IMR-90 (cell line): ENCODE measurements around the gene AKAP7. TPM values are rescaled to one million over a fixed set of nuclear protein-coding genes. Genes with fewer than 3 reads are reported as not detected.

Source experiments
- ATAC-seq: fragments of 200-7000 bp; cut with Tn5 transposase; 2 replicates; pipeline ENCODE4 v1.9.1; 2020; ENCODE audit warnings: low read depth, mild to moderate bottlenecking, moderate library complexity
- BruUV-seq: library from RNA; stranded (reverse); fragments of 400-500 nt; replicated peaks from 2 replicates; lab custom pipeline; 2021; lab: Mats Ljungman, UMichigan
- CTCF ChIA-PET: fragments of 300-600 bp; formaldehyde crosslinking; extraction: SDS; loops from one replicate; lab custom pipeline; 2021; ENCODE audit warnings: antibody characterized with exemption; lab: Yijun Ruan, JAX
- POLR2A ChIA-PET: fragments of 300-600 bp; sonication (Branson Sonifier 250); formaldehyde crosslinking; loops from one replicate; lab custom pipeline; 2022; ENCODE audit warnings: antibody characterized with exemption; ENCODE audit not compliant: unreplicated experiment; lab: Charles Lee
- DNase-seq: peaks from one replicate; pipeline ENCODE4 v3.0.0; 2013
- H2AFZ ChIP-seq: replicated peaks from 2 replicates; pipeline ENCODE3; 2013; ENCODE audit warnings: low read length, mild to moderate bottlenecking; ENCODE audit not compliant: poor library complexity
- H2AK5ac ChIP-seq: 2 replicates; pipeline ENCODE4 v1.6.1; 2013; ENCODE audit warnings: low read depth, low read length, inconsistent platforms
- H2AK9ac ChIP-seq: replicated peaks from 2 replicates; pipeline ENCODE3; 2013; ENCODE audit warnings: mild to moderate bottlenecking, low read depth, low read length, moderate library complexity; ENCODE audit not compliant: poor library complexity
- H2BK120ac ChIP-seq: 2 replicates; pipeline ENCODE4 v1.6.1; 2013; ENCODE audit warnings: low read depth, low read length, inconsistent platforms
- H2BK15ac ChIP-seq: 3 replicates; pipeline ENCODE4 v1.6.1; 2013; ENCODE audit warnings: low read depth, low read length, inconsistent platforms
- H2BK20ac ChIP-seq: 2 replicates; pipeline ENCODE4 v1.6.1; 2013; ENCODE audit warnings: low read depth, mild to moderate bottlenecking, inconsistent platforms, low read length, moderate library complexity
- H2BK5ac ChIP-seq: 2 replicates; pipeline ENCODE4 v1.6.1; 2013; ENCODE audit warnings: mild to moderate bottlenecking, low read depth, low read length, inconsistent platforms; ENCODE audit not compliant: poor library complexity, severe bottlenecking
- H3K14ac ChIP-seq: replicated peaks from 2 replicates; pipeline ENCODE4 v1.6.1; 2013; ENCODE audit warnings: low read depth, low read length, inconsistent platforms
- H3K18ac ChIP-seq: 2 replicates; pipeline ENCODE4 v1.6.1; 2013; ENCODE audit warnings: low read depth, low read length, control low read depth
- H3K23ac ChIP-seq: 2 replicates; pipeline ENCODE4 v1.6.1; 2013; ENCODE audit warnings: low read depth, low read length, inconsistent platforms
- H3K27ac ChIP-seq: 2 replicates; pipeline ENCODE4 v1.5.1; 2013; ENCODE audit warnings: mild to moderate bottlenecking, control low read depth, low read length; ENCODE audit not compliant: insufficient read depth
- H3K27me3 ChIP-seq: 2 replicates; pipeline ENCODE4 v1.6.1; 2013; ENCODE audit warnings: low read length; ENCODE audit not compliant: control insufficient read depth, insufficient read depth
- H3K36me3 ChIP-seq: 2 replicates; pipeline ENCODE4 v1.6.1; 2013; ENCODE audit warnings: low read length, mixed read lengths; ENCODE audit not compliant: control insufficient read depth, insufficient read depth
- H3K4ac ChIP-seq: 2 replicates; pipeline ENCODE4 v1.6.1; 2013; ENCODE audit warnings: low read depth, low read length, inconsistent platforms
- H3K4me1 ChIP-seq: 2 replicates; pipeline ENCODE4 v1.6.1; 2013; ENCODE audit warnings: low read length, mixed read lengths; ENCODE audit not compliant: control insufficient read depth, insufficient read depth
- H3K4me2 ChIP-seq: 2 replicates; pipeline ENCODE4 v1.6.1; 2013; ENCODE audit warnings: low read depth, mild to moderate bottlenecking, control low read depth, low read length, moderate library complexity
- H3K4me3 ChIP-seq: 2 replicates; pipeline ENCODE4 v1.5.1; 2013; ENCODE audit warnings: low read depth, mild to moderate bottlenecking, control low read depth, low read length, moderate library complexity; ENCODE audit not compliant: insufficient read depth
- H3K56ac ChIP-seq: 2 replicates; pipeline ENCODE4 v1.6.1; 2013; ENCODE audit warnings: low read length, inconsistent platforms; ENCODE audit not compliant: insufficient read depth; ENCODE audit errors: extremely low read depth
- H3K79me1 ChIP-seq, 2 experiments: 2 replicates each; pipeline ENCODE4 v1.6.1; 2013; ENCODE audit warnings: low read length in 2 of 2, inconsistent platforms in 1 of 2, low read depth in 1 of 2
- H3K9ac ChIP-seq: 2 replicates; pipeline ENCODE4 v1.6.1; 2013; ENCODE audit warnings: low read depth, low read length, control low read depth
- H3K9me1 ChIP-seq: 2 replicates; pipeline ENCODE4 v1.6.1; 2013; ENCODE audit warnings: low read length, inconsistent platforms; ENCODE audit not compliant: insufficient read depth
- H3K9me3 ChIP-seq: 2 replicates; pipeline ENCODE4 v1.6.1; 2013; ENCODE audit warnings: low read length; ENCODE audit not compliant: control insufficient read depth, insufficient read depth
- H4K20me1 ChIP-seq: 2 replicates; pipeline ENCODE4 v1.6.1; 2013; ENCODE audit warnings: low read length, inconsistent platforms; ENCODE audit not compliant: insufficient read depth
- H4K5ac ChIP-seq: 2 replicates; pipeline ENCODE4 v1.6.1; 2013; ENCODE audit warnings: mild to moderate bottlenecking, low read depth, low read length, control low read depth
- H4K8ac ChIP-seq, 2 experiments: 2 replicates each; pipeline ENCODE4 v1.6.1; 2013; ENCODE audit warnings: low read depth in 2 of 2, low read length in 2 of 2, control low read depth in 1 of 2, inconsistent platforms in 1 of 2
- H4K91ac ChIP-seq: 2 replicates; pipeline ENCODE4 v1.6.1; 2013; ENCODE audit warnings: low read depth, low read length, inconsistent platforms; ENCODE audit not compliant: insufficient read depth
- BHLHE40 ChIP-seq: fragments of 150-350 bp; IDR thresholded peaks from 2 replicates; pipeline ENCODE4 v1.6.1; 2016; ENCODE audit warnings: mild to moderate bottlenecking, low read depth, low read length
- CEBPB ChIP-seq: IDR thresholded peaks from 2 replicates; pipeline ENCODE4 v1.6.1; 2012; ENCODE audit warnings: low read depth, low read length, improper control_type of control experiment
- CHD1 ChIP-seq: IDR thresholded peaks from 2 replicates; pipeline ENCODE4 v1.6.1; 2012; ENCODE audit warnings: low read depth, low read length, improper control_type of control experiment
- ELK1 ChIP-seq: fragments of 150-350 bp; IDR thresholded peaks from 2 replicates; pipeline ENCODE4 v1.6.1; 2016; ENCODE audit warnings: low read depth, mild to moderate bottlenecking, low read length, moderate library complexity, borderline replicate concordance
- FOS ChIP-seq: fragments of 150-350 bp; IDR thresholded peaks from 2 replicates; pipeline ENCODE4 v1.6.1; 2016; ENCODE audit warnings: low read depth, low read length
- MAFK ChIP-seq: IDR thresholded peaks from 2 replicates; pipeline ENCODE4 v1.6.1; 2012; ENCODE audit warnings: low read depth, low read length, improper control_type of control experiment
- MAZ ChIP-seq: IDR thresholded peaks from 2 replicates; pipeline ENCODE4 v1.6.1; 2012; ENCODE audit warnings: low read depth, mild to moderate bottlenecking, low read length, improper control_type of control experiment, moderate library complexity, borderline replicate concordance
- MXI1 ChIP-seq: IDR thresholded peaks from 2 replicates; pipeline ENCODE4 v1.6.1; 2012; ENCODE audit warnings: low read depth, mild to moderate bottlenecking, low read length, moderate library complexity, borderline replicate concordance
- NFE2L2 ChIP-seq: fragments of 150-350 bp; IDR thresholded peaks from 2 replicates; pipeline ENCODE4 v1.6.1; 2016; ENCODE audit warnings: low read depth, mild to moderate bottlenecking, low read length
- POLR2A ChIP-seq: IDR thresholded peaks from 2 replicates; pipeline ENCODE4 v1.6.1; 2012; ENCODE audit warnings: mild to moderate bottlenecking, low read depth, low read length
- RAD21 ChIP-seq: IDR thresholded peaks from 2 replicates; pipeline ENCODE4 v1.6.1; 2012; ENCODE audit warnings: low read length, improper control_type of control experiment
- RCOR1 ChIP-seq: IDR thresholded peaks from 2 replicates; pipeline ENCODE4 v1.6.1; 2012; ENCODE audit warnings: mild to moderate bottlenecking, low read length, improper control_type of control experiment; ENCODE audit not compliant: insufficient replicate concordance
- RFX5 ChIP-seq: IDR thresholded peaks from 2 replicates; pipeline ENCODE4 v1.8.0; 2012; ENCODE audit warnings: low read depth, mild to moderate bottlenecking, low read length, moderate library complexity
- SMC3 ChIP-seq: fragments of 150-350 bp; IDR thresholded peaks from 2 replicates; pipeline ENCODE4 v1.6.1; 2016; ENCODE audit warnings: low read depth, mild to moderate bottlenecking, antibody characterized with exemption, low read length, moderate library complexity
- WGBS, 2 experiments: methylation state at CpG; one replicate each; pipeline versions ENCODE4 v1.1.5 to v1.1.7; 2013; ENCODE audit warnings: missing lambda C conversion rate in 2 of 2; ENCODE audit not compliant: insufficient read length in 1 of 2; ENCODE audit errors: extremely low coverage in 2 of 2; 5-methylcytosine and 5-hydroxymethylcytosine counted together
- dilution Hi-C: fragments of 300-500 bp; cut with HindIII; formaldehyde crosslinking; loops from one replicate; pipeline ENCODE4 v1.14.3; 2018; ENCODE audit warnings: low sequenced_read_pairs; ENCODE audit not compliant: unreplicated experiment
- in situ Hi-C: fragments of 300-500 bp; cut with MboI; formaldehyde crosslinking; loops from 3 replicates; pipeline ENCODE4 v1.14.3; 2019; ENCODE audit warnings: low sequenced_read_pairs, inconsistent platforms, mixed read lengths
- intact Hi-C: fragments of 100-400 bp; cut with micrococcal nuclease; formaldehyde crosslinking; loops from 2 replicates; pipeline ENCODE4 v1.10.0; 2022
- polyA plus RNA-seq, 3 experiments: library from polyadenylated mRNA; depleted of rRNA; stranded (reverse); fragments of >200 nt; gene quantifications; 2 replicates each; pipeline ENCODE4 v1.2.3, GENCODE V29; 2012; ENCODE audit warnings: low replicate concordance in 1 of 3
- total RNA-seq: library from RNA; depleted of rRNA; stranded (reverse); fragments of >200 nt; gene quantifications from 2 replicates; pipeline ENCODE4 v1.2.3, GENCODE V29; 2012
- TF ChIP-seq, protein P1 (sequence below): fragments of 150-350 bp; IDR thresholded peaks from 2 replicates; pipeline ENCODE4 v1.6.1; 2017; ENCODE audit warnings: mild to moderate bottlenecking, antibody characterized with exemption, low read length, low read depth

AKAP7 gene
- total and polyA plus RNA-seq, 2 of the 4 experiments (the other 2 are of a cell fraction): 0.54 to 1.1 TPM

DNA sequence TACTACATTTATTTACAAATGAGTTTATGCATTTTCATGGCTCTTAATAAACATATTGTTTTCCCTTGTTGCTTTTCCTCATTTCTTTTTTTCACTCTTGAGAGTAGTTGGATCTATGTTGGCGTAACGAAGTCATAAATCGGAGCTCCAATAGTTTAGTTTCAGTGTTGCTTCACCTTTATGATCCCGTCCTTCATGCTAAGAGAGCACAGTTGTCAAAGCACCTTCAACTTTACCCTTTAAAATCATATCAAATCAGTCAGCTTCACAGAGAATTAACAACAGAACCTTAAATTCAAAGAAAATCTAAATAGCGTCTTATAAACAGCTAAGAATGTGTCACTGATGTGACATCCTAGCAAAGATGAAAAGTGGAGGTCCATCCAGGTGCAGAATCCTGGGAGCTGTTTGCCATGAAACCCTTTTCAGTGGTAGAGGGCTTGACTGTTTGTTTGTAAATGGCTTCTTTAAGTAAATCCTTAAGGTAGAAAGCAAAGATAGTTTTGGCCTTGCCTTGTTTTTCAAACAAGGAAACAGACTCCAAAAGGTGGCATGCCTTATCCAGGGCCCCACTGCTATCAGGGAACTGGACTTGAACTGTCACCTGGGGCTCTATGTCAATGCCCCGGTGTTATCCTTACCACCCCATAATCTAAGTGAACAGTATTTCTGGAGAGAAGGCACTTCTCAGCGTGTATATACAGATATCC, 148.4 kb downstream of the AKAP7 start:
- no TSS peak for BruUV-seq
- CTCF ChIA-PET: interaction anchor here (0.9 kb wide), 1 partner anchor 28 kb away, joined by 3 read pairs; no protein-coding TSS in a partner anchor

More for the DNA sequence above, 148.4 kb downstream of the AKAP7 start:
- Histone ChIP-seq H2AK9ac (no peak overlapping the region), H3K18ac (no peak overlapping the region), H3K4me2 (no peak overlapping the region), H3K27ac (no peak overlapping the region), H3K27me3 (no peaks in the 10 kb centered on the region), H3K79me1 (no peaks in the 10 kb centered on the region), H3K4me3 (no peak overlapping the region), H4K91ac (no peak overlapping the region), H2BK15ac (no peak overlapping the region), H2BK20ac (no peak overlapping the region), H2AK5ac (no peak overlapping the region), H3K14ac (no peak overlapping the region), H3K9ac (no peak overlapping the region), H3K36me3 (no peaks in the 10 kb centered on the region), H2AFZ (no peak overlapping the region), H3K4ac (no peak overlapping the region), H2BK5ac (no peak overlapping the region), H2BK120ac (no peak overlapping the region), H3K23ac (no peak overlapping the region; the same call in 1 of the 2 replicates), H3K56ac (no peak overlapping the region), H3K9me1 (no peaks in the 10 kb centered on the region), H4K8ac (no peak overlapping the region), H3K4me1 (no peaks in the 10 kb centered on the region), H4K5ac (no peak overlapping the region), H3K9me3 (no peaks in the 10 kb centered on the region), H4K20me1 (no peaks in the 10 kb centered on the region)
- ATAC-seq (no peak), DNase-seq (no peak)
- dilution Hi-C loops: no loop called here
- TF ChIP-seq FOS: no peak
- TF ChIP-seq, protein P1, sequence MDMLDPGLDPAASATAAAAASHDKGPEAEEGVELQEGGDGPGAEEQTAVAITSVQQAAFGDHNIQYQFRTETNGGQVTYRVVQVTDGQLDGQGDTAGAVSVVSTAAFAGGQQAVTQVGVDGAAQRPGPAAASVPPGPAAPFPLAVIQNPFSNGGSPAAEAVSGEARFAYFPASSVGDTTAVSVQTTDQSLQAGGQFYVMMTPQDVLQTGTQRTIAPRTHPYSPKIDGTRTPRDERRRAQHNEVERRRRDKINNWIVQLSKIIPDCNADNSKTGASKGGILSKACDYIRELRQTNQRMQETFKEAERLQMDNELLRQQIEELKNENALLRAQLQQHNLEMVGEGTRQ: no peak
- no peak for TF ChIP-seq NFE2L2
- no peak for TF ChIP-seq RAD21
- TF ChIP-seq MXI1: no peak
- no peak for TF ChIP-seq ELK1
- no peak for TF ChIP-seq MAFK
- TF ChIP-seq MAZ: no peak
- no peak for TF ChIP-seq CHD1
- TF ChIP-seq SMC3: no peak
- no peak for TF ChIP-seq POLR2A
- no peak for TF ChIP-seq RFX5
- TF ChIP-seq RCOR1: no peak
- no peak for TF ChIP-seq BHLHE40
- no peak for TF ChIP-seq CEBPB
- WGBS, 2 experiments: no CpG with 5 or more reads among the region's 7 CpGs
- POLR2A ChIA-PET: no interaction called here
- in situ Hi-C loops: no loop called here
- intact Hi-C loops: no loop called here
